Keratinocyte (primary cell): ENCODE results near the gene CASP10. TPM values are rescaled to one million over a fixed set of nuclear protein-coding genes. Genes with fewer than 3 reads are reported as not detected.

ENCODE experiments used
- DNase-seq: peaks from one replicate; pipeline ENCODE4 v3.0.0-alpha.2; 2011; ENCODE audit warnings: low read depth, missing footprints, low spot score
- FAIRE-seq: peaks from 2 replicates; lab custom pipeline; 2011; peaks lifted over from hg19 to GRCh38; lab: Jason Lieb, UNC
- H2AFZ ChIP-seq: 2 replicates; pipeline ENCODE4 v1.6.0; 2012; ENCODE audit warnings: low read length, control low read depth, inconsistent platforms; ENCODE audit not compliant: control insufficient read depth
- H3K27ac ChIP-seq: 2 replicates; pipeline ENCODE4 v1.5.1; 2011; ENCODE audit warnings: low read length; ENCODE audit not compliant: control insufficient read depth, insufficient read depth
- H3K27me3 ChIP-seq: 3 replicates; pipeline ENCODE4 v1.6.0; 2011; ENCODE audit warnings: low read length; ENCODE audit not compliant: control insufficient read depth, insufficient read depth; ENCODE audit errors: extremely low read depth
- H3K36me3 ChIP-seq, 2 experiments: 2 replicates in 1 of 2; 3 replicates in 1 of 2; pipeline ENCODE4 v1.5.1; 2011; ENCODE audit warnings: low read length in 2 of 2, mild to moderate bottlenecking in 1 of 2; ENCODE audit not compliant: control insufficient read depth in 2 of 2, insufficient read depth in 2 of 2; ENCODE audit errors: extremely low read depth in 1 of 2
- H3K4me1 ChIP-seq: 3 replicates; pipeline ENCODE4 v1.5.1; 2011; ENCODE audit warnings: low read length; ENCODE audit not compliant: control insufficient read depth, insufficient read depth; ENCODE audit errors: extremely low read depth
- H3K4me2 ChIP-seq: 3 replicates; pipeline ENCODE4 v1.6.0; 2011; ENCODE audit warnings: low read depth, low read length; ENCODE audit not compliant: control insufficient read depth, insufficient read depth; ENCODE audit errors: extremely low read depth
- H3K4me3 ChIP-seq, 3 experiments: fragments of 200-600 bp in 1 of 3; sonication (generic) in 1 of 3; 2 replicates in 2 of 3; 3 replicates in 1 of 3; pipeline ENCODE4 v1.5.1; 2011 to 2016; ENCODE audit warnings: low read length in 3 of 3, mild to moderate bottlenecking in 3 of 3, control low read depth in 2 of 3, inconsistent platforms in 1 of 3, low read depth in 1 of 3, mixed read lengths in 1 of 3, mixed run types in 1 of 3, moderate library complexity in 1 of 3; ENCODE audit not compliant: control insufficient read depth in 2 of 3, insufficient read depth in 2 of 3; ENCODE audit errors: extremely low read depth in 1 of 3
- H3K79me2 ChIP-seq: 2 replicates; pipeline ENCODE4 v1.6.0; 2012; ENCODE audit warnings: low read length; ENCODE audit not compliant: control insufficient read depth, insufficient read depth
- H3K9ac ChIP-seq: 3 replicates; pipeline ENCODE4 v1.6.0; 2011; ENCODE audit warnings: low read length; ENCODE audit not compliant: control insufficient read depth, insufficient read depth; ENCODE audit errors: extremely low read depth
- H3K9me1 ChIP-seq: 3 replicates; pipeline ENCODE4 v1.6.0; 2011; ENCODE audit warnings: low read length; ENCODE audit not compliant: control insufficient read depth, insufficient read depth; ENCODE audit errors: extremely low read depth
- H3K9me3 ChIP-seq: 2 replicates; pipeline ENCODE4 v1.5.1; 2012; ENCODE audit warnings: low read depth, low read length; ENCODE audit not compliant: control insufficient read depth
- H4K20me1 ChIP-seq: 3 replicates; pipeline ENCODE4 v1.6.0; 2011; ENCODE audit warnings: low read length; ENCODE audit not compliant: control insufficient read depth, insufficient read depth; ENCODE audit errors: extremely low read depth
- EZH2 ChIP-seq: IDR thresholded peaks from one replicate; pipeline ENCODE4 v1.6.1; 2012; ENCODE audit warnings: inconsistent platforms, mild to moderate bottlenecking, low read length, moderate library complexity
- dilution Hi-C: fragments of 300-500 bp; cut with MboI; formaldehyde crosslinking; loops from one replicate; pipeline ENCODE4 v1.7.0; 2020; ENCODE audit warnings: low sequenced_read_pairs; ENCODE audit not compliant: extremely low pct_ligation_motif_present
- polyA plus RNA-seq, 5 experiments: library from polyadenylated mRNA; depleted of rRNA in 3 of 5; stranded (reverse) in 3 of 5; stranded (forward) in 1 of 5; unstranded in 1 of 5; fragments of >200 nt; gene quantifications; 1 replicate in 1 of 5; 2 replicates in 3 of 5; 3 replicates in 1 of 5; pipeline versions ENCODE4 v1.2.1 to v1.2.3, GENCODE V29; 2011 to 2012; ENCODE audit warnings: missing spikeins in 2 of 5, low read depth in 1 of 5, low replicate concordance in 1 of 5
- TF ChIP-seq, protein P1 (sequence below), 3 experiments: IDR thresholded peaks in 1 of 3; conservative IDR thresholded peaks in 1 of 3; optimal IDR thresholded peaks in 1 of 3; 2 replicates in 2 of 3; 3 replicates in 1 of 3; pipeline versions ENCODE3 to v1.5.1; 2011; ENCODE audit warnings: low read length in 3 of 3, mild to moderate bottlenecking in 3 of 3, moderate library complexity in 2 of 3, control low read depth in 1 of 3, inconsistent platforms in 1 of 3; ENCODE audit not compliant: insufficient read depth in 2 of 3; ENCODE audit errors: extremely low read depth in 1 of 3

CASP10 gene
- polyA plus RNA-seq, 1 donor (not counting 4 experiments of a cell fraction or from before 2014, with no cell fraction given) = 7.1 TPM

DNA sequence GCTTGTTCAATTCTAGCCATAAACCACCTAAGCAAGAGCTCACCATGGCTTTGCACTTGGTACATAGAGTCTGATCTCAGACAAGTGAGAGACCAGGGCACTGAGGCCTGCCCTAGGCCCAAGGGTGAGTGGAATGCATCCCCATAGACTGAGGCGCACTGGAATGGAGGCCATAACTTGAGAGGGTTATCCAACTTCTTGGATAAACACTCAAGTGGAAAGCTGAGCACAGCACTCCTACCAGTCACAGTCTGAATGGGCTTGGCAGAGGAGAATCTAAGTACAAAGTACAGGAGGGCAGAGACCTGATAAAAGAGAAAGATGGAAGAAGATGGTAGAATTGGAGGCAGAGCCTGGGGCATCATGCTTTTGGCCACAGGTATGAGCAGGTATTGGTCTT lies 30.4 kb upstream of the CASP10 start:
- Histone ChIP-seq H4K20me1 (no peaks in the 10 kb centered on the region), H3K9ac (peak overlapping the region; percentile 75), H3K36me3 (peaks cover 8 to 13% of the 10 kb centered on the region in 2 experiments), H2AFZ (no peak overlapping the region), H3K4me1 (peaks cover 52% of the 10 kb centered on the region), H3K79me2 (peaks cover 17% of the 10 kb centered on the region), H3K4me2 (no peak overlapping the region), H3K27ac (peak overlapping the region; percentile 96), H3K27me3 (no peaks in the 10 kb centered on the region), H3K9me1 (no peaks in the 10 kb centered on the region), H3K4me3 (no peak overlapping the region), H3K9me3 (no peaks in the 10 kb centered on the region)
- no peak for DNase-seq
- no peak for FAIRE-seq
- TF ChIP-seq EZH2 = no peak
- TF ChIP-seq, protein P1, sequence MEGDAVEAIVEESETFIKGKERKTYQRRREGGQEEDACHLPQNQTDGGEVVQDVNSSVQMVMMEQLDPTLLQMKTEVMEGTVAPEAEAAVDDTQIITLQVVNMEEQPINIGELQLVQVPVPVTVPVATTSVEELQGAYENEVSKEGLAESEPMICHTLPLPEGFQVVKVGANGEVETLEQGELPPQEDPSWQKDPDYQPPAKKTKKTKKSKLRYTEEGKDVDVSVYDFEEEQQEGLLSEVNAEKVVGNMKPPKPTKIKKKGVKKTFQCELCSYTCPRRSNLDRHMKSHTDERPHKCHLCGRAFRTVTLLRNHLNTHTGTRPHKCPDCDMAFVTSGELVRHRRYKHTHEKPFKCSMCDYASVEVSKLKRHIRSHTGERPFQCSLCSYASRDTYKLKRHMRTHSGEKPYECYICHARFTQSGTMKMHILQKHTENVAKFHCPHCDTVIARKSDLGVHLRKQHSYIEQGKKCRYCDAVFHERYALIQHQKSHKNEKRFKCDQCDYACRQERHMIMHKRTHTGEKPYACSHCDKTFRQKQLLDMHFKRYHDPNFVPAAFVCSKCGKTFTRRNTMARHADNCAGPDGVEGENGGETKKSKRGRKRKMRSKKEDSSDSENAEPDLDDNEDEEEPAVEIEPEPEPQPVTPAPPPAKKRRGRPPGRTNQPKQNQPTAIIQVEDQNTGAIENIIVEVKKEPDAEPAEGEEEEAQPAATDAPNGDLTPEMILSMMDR (optimal IDR thresholded peaks at IDR 0.05 in 1 of 3, IDR thresholded peaks at IDR 0.05 in 1 of 3, conservative IDR thresholded peaks at IDR 0.05 in 1 of 3; ENCODE audit: extremely low read depth in 1 of 3, insufficient read depth in 2 of 3, low read length in 3 of 3) = no peak
- dilution Hi-C loops = no loop called here

DNA sequence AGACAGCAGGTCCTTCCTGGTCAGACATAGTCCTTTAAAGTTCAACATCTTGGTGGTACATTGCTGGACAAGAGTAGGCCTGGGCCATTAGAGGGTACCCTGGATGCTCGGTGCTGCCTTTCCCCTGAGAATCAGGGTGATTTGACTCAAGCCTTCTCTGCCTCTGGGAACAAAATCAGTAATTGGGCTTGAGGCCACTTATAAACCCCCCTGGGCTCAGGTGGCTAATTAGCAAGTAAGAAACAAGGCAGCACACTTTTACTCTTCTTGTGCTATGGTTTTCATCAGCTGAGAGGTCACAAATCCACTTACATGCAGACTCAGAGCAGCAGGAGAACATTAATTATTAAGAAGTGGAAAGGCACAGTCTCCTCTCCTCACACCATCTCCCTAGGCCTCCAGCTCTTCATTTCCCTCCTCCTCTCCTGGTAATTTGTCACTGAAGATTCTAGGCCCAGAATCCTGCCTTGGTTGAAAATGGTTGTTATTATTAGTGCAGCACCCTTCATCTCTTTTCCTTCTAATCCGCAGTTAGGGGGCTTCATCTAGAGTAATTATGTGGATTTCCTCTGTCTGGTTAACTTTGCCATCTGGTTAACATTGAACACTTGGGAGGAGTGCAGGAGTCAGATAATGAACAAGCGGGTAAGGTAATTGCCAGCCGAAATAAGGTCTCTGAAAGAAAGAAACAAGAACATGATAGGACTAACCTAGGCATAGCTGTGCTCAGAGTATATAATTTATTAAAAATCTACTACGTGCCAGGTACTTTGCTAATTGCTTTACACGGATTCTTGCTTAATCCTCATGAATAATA lies 29.7 kb upstream of the CASP10 start:
- dilution Hi-C loops = no loop called here
- H3K79me2 ChIP-seq = peaks cover 17% of the 10 kb centered on the region

More for the DNA sequence above, 29.7 kb upstream of the CASP10 start:
- H3K9ac ChIP-seq = no peak overlapping the region
- H3K9me3 ChIP-seq = no peaks in the 10 kb centered on the region
- DNase-seq (no peak), FAIRE-seq (no peak)
- TF ChIP-seq, protein P1 (optimal IDR thresholded peaks at IDR 0.05 in 1 of 3, IDR thresholded peaks at IDR 0.05 in 1 of 3, conservative IDR thresholded peaks at IDR 0.05 in 1 of 3; ENCODE audit: extremely low read depth in 1 of 3, insufficient read depth in 2 of 3, low read length in 3 of 3) = no peak
- no peak for TF ChIP-seq EZH2
- no peaks in the 10 kb centered on the region for H3K9me1 ChIP-seq
- peaks cover 12 to 13% of the 10 kb centered on the region in 2 experiments for H3K36me3 ChIP-seq
- H3K4me2 ChIP-seq = no peak overlapping the region
- peak overlapping the region; percentile 96 for H3K27ac ChIP-seq
- no peaks in the 10 kb centered on the region for H4K20me1 ChIP-seq
- H3K4me1 ChIP-seq = peaks cover 53% of the 10 kb centered on the region
- no peak overlapping the region for H3K4me3 ChIP-seq
- no peak overlapping the region for H2AFZ ChIP-seq
- no peaks in the 10 kb centered on the region for H3K27me3 ChIP-seq
